Activated CD8-positive, alpha-beta memory T cell treated with anti-CD3 and anti-CD28 coated beads for 4 hours (primary cell): ENCODE data around the gene HES3.
A peak's percentile ranks its signal among the peaks of the same experiment; 100 is the strongest.

Experiments
- DNase-seq, 2 donors: peaks; one replicate each; pipeline ENCODE4 v3.0.0-alpha.2; 2020; ENCODE audit warnings: low read depth in 2 of 2

Gene HES3

DNA sequence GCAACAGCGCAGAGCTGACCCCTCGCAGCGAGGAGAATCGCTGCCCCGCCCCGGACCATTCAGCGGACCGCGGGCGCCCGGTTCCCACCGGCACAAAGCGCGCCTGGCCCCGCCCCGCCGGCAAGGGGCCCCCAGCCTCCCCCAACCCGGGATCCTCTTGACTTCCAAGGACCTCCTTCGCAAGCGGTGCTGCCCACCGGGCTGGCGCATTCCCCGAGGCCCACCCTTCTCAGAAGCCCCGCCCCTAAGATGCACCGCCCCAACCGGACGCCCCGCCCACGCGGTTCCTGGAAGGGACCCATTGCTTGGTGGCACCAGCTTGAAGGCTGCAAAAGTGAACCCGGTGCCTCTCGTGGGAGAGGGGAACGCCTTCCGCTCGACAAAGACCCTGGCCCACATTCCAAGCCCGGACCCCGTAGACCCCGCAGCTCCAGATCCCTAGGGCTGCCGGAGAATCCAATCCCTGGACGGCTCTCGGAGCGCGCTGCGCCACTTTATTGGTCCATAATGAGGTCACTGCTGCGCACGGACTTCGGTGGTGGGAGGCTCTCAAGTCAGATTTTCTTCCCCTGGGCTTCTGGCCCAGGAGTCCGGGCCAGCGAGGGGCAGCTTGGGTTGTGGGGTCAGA is 2.0 kb downstream of the HES3 start:
- DNase-seq: no peak

- peak; percentile 60 to 61 for DNase-seq
These were observed 2.8 kb downstream of the HES3 start for GRCh38 chr1:6246497-6247467.

- DNase-seq: no peak
These were observed 3.7 kb downstream of the HES3 start for GRCh38 chr1:6247651-6248050.

DNA sequence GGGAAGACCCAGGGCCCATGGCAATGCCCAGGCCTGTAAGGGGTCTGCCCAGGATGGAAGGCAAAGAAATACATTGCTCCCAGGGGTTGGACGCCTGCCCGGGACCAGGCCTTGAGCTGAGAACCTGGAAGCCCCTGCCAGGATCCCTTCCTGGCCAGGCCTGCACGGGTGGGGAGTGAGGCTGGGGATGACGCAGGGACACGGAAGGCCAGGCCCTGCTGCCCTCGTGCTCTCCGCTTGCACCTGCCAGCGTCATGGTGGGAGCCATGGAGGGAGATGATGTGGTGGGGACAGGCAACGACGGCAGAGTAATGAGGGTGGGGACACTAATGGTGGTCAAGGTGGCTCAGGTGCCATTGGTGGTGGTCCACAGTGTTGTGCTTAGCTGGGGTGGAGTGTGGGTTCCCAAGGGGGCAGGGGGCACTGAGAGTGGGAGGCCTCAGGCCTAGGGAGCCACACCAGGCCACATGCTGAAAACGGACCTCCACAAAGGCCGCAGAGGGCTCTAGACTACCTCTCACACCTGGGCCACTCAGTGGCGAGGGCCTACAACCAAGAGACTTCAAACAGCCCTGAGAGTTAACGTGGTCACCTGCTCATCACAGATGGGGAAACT is 4.3 kb downstream of the HES3 start:
- DNase-seq: no peak

- DNase-seq: no peak
These were observed 5.2 kb downstream of the HES3 start for GRCh38 chr1:6248932-6249738.

- no peak for DNase-seq
These were observed 6.0 kb downstream of the HES3 start for GRCh38 chr1:6249739-6250689.

DNA sequence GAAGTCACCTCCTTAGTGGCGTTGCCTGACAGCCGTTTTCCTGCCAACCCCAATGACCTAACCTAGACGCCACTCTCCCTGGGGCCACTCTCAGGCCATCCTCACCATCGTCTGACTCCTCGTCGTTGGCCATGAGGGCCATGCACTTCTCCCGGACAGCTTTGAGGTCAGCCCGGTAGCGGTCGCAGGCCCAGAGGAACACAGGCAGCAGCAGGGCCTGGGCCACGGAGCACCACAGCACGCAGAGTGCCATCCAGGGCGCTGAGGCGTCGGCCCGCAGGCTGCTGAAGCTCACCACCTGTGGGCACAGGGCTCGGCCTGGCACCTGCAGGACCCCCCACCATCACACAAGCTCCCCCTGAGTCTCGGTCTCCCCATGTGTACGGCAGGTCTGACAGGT is 7.3 kb downstream of the HES3 start:
- no peak for DNase-seq

- no peak for DNase-seq
These were observed 7.8 kb downstream of the HES3 start for GRCh38 chr1:6251681-6252373.

DNA sequence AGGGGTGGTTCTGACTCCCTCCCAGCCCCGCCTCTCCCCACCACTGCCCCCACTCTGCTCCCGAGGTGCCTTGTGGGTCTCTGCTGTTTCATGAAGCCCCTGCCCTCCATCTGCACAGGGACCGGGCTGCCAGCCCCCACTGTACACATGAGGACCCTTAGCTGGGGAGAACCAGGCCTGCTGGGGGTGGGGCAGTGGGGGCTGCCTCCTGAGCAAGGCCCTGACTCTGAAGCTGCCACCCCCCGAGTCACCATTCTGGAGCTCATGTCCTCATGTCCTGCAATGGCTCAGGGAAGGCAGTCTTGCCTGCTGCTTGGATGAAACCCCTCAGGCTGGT is 8.4 kb downstream of the HES3 start:
- no peak for DNase-seq

DNA sequence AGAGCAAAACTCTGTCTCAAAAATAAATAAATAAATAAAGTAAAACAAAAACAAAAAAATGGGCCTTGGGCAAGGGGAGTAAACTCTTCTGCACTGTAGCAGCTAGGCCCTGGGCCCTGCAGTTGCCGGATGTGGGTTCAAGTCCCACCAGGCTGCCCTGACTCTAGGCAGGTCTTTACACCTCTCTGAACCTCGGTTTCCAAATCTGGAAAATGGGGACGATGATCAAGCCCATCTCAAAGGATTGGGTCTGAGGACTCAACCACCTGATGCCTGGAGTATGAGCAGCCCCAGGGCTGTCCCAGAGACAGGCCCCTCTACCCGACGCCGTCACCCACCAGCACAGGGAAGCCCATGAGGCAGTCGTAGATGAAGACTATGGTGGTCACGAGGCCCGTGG is 9.4 kb downstream of the HES3 start:
- no peak for DNase-seq

DNA sequence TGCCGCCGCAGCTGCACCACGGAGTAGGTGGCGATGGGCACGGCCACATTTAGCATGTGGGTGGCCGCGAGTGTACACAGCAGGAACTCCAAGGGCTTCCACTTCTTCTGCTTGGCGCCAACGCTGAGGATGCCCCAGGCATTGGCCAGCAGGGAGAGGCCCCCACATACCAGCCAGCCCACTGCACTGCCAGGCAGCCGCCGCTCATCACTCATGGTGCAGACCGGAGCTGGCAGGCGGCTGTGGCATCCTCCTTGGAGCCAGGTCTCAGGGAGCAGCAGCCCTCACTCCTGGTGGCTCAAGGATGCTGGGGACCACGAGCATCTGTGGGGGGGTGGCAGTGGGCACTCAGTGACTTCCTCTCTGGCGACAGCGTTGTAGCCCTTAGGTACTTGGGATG is 10.7 kb downstream of the HES3 start:
- DNase-seq: no peak

DNA sequence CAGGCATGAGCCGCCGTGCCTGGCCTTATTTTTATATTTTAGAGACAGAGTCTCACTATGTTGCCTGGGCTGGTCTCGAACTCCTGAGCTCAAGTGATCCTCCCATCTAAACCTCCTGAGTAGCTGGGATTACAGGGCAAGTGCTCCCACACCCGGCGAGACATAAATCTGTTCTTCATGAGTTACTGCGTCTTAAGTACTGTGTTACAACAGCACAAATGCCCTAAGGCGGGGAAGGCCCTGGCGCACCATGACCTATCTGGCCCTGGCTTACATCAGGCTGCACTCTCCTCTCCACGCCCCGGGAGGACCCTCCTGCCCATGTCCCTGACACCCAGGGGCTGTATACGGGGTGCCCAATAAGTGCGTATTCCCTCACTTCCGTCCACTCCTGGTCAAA is 12.7 kb downstream of the HES3 start:
- no peak for DNase-seq

DNA sequence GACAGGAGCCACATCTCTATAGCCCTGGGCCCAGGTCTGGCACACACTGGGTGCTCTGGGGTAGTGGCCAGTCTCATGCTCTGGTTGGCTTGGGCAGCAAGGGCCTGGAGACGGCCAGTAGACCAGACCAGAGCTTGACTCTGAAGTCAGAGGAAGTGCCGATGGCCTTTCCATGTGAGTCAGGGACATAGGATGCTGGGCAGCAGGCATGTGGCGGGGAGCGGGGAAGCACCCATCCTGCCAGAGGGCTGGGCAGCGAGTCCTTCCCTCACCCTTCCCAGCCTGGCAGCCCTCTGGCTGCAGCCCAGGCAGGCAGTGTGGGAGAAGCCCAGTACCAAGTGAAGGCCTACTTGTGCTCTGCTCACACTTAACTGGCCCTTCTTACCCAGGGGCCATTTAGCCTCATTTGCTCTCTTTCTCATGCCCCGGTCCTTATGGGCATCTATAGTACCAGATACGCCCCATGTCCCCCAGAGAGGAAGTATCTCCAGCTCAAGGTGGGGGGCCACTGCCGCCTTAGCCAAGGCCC is 13.6 kb downstream of the HES3 start:
- no peak for DNase-seq

DNA sequence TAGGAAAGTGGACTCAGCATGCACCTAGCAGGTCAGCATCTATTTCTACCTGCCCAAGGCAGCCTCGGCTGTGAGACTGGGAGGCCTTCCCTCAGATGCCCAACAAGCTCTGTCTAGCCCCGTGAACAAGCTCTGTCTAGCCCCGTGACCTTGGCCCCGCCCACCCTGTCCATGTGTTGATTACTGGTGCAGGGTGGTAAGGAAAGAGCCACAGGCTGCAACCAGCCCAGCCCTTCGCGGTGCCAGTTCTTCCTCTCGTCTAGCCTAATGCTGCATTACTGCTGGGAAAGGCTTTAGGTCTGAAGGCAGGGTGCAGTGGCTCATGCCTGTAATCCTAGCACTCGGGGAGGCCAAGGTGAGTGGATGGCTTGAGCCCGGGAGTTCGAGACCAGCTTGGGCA is 14.7 kb downstream of the HES3 start:
- DNase-seq: no peak

DNA sequence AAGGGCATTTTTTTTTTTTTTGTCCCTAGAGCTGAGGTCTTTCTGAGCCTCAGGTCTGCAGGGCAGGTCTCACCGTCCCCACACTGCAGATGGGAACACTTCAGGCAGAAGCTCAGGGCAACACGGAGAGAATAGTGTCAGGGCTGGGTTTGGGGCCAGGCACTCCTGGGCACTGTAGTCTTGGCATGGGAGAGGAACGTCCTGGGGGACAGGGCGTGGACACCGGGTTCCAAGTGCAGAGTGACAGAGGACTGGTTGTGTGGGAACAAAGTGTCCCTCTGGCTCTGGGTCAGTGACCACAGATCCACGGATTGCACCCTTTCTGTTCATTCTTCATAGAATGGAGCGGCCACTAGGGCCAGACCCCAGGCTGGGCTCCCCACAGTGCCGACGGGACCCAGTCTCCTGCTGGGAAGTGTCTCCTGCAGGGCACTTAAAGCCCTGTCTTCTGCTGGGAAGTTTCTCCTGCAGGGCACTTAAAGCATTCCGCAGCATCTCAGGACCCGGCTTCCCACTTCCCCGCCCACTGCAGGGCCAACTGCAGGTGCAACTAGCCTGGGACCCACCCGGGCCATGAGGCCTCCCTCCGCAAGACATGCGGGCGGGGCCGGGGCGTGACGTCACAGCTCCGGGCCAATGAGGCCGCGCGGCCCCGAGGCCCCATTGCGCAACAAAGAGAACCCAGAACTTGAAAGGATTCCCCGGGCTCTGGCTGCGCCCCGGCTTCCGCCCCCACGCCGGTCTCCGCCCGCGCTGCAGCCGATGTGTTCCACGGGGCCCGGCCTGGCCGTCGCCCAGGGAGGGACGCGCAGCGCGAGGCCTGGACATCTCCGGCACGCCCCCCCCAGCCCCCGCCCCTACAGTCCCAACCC is 15.7 kb downstream of the HES3 start:
- peak; percentile 57 to 59 for DNase-seq

DNA sequence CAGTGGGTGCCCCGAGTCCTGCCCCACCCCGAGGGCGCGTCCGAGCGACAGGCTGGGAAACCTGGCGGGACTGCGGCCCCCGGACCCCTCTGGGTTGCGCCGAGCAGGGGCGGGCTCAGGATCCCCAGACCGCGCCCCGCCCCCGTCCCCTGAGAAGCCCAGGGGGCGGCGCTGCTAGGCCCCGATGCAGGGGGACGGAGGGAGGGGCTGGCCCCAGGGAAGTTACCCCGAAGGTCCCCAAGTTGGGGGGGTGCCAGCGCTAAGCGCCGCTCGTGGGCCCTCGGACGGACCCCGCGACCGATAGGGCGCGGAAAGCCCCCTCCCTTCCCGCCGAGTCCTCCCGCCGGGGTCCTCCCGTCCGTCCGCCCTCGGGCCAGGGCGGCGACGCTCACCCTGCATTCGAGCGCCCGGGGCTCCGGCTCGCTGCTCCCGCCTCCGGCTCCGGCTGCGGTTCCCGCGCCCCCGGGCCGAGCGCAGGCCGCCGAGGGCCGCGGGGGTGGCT is 16.5 kb downstream of the HES3 start:
- no peak for DNase-seq

- peak in 1 of 2 donors; percentile 17 for DNase-seq
These were observed 17.1 kb downstream of the HES3 start, which contains the start of gene GPR153 for GRCh38 chr1:6260961-6261614. TSS of gene GPR153 (minus strand) at chr1:6261098. CDS start at chr1:6254905, 6,193 bp downstream.

- DNase-seq: no peak
These were observed 17.6 kb downstream of the HES3 start for GRCh38 chr1:6261615-6261995.
